ELR (cell line): ENCODE data around the gene CROCC2.
A peak's percentile ranks its signal among the peaks of the same experiment; 100 is the strongest.

Experiments used
- DNase-seq: peaks from one replicate; pipeline ENCODE4 v3.0.0-alpha.2; 2015; ENCODE audit warnings: low read depth

Gene CROCC2

GRCh38 chr2:240891492-240892340 is 14.4 kb upstream of the CROCC2 start:
- DNase-seq, result no peak

GRCh38 chr2:240892356-240892755 is 13.8 kb upstream of the CROCC2 start:
- no peak for DNase-seq

DNA sequence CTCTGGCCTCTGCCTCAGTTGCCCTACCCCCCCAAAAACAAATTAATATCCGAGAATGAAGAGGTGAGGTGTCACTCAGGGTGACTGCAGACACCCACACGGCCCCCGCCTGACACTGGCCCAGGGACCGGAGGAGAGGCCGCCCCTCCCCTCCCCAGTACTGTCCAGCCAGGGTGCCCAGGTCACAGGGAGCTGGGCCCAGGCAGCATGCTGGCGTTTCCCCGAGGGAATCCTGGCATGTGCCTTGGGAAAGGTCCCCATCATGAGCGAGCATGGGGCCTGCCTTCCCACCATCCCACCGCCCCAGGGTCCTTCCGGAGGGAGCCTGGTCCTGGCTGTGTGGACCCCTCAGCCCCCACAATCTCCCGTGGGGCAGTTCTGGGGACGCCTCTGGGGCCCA is 13.2 kb upstream of the CROCC2 start:
- no peak for DNase-seq

GRCh38 chr2:240893363-240893844 is 12.7 kb upstream of the CROCC2 start:
- peak; percentile 66 for DNase-seq

DNA sequence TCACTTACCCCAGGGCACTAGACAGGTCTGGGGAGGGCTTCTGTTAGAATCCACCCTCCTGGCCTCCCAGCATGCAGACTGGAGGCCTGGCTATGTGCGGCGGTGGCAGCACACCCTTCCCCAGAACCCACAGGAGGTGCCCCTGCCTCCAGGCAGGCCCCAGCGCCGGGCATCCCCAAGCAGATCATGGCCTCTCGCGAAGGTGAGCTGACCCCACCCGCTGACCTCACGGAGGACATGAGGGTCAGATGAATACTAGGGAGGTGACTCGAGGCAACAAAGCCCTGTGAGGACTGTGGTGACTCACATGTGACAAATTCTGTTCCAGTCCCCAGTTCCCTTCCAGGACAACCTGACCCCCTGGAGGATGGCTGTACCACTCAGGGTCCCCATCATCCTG is 12.1 kb upstream of the CROCC2 start:
- DNase-seq, result no peak

GRCh38 chr2:240894836-240895558 is 11.1 kb upstream of the CROCC2 start:
- DNase-seq, result no peak

GRCh38 chr2:240895656-240896388 is 10.3 kb upstream of the CROCC2 start, which contains the start of gene MAB21L4:
MAB21L4 (minus strand) TSS chr2:240896156; CDS start chr2:240895997, 159 bp downstream.
- DNase-seq, result no peak

DNA sequence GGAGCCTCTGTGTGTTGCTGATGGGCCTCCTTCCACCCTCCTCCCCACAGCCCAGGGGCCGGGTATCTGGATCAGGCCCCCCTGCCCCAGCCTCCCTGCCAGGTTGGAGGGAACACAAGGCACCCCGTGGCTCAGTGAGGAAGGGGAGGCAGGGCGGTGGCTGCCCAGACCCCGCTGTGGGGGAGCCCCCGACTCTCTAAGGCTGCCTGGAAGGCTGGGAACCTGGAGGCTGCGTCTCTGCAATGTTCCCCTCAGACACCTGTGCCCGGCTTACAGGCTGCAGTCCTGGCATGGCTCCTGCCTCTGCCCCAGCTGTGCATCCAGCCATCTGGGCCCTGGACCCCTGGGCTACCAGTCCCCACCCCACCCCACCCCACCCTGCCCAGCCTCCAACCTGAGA is 9.7 kb upstream of the CROCC2 start:
- no peak for DNase-seq

DNA sequence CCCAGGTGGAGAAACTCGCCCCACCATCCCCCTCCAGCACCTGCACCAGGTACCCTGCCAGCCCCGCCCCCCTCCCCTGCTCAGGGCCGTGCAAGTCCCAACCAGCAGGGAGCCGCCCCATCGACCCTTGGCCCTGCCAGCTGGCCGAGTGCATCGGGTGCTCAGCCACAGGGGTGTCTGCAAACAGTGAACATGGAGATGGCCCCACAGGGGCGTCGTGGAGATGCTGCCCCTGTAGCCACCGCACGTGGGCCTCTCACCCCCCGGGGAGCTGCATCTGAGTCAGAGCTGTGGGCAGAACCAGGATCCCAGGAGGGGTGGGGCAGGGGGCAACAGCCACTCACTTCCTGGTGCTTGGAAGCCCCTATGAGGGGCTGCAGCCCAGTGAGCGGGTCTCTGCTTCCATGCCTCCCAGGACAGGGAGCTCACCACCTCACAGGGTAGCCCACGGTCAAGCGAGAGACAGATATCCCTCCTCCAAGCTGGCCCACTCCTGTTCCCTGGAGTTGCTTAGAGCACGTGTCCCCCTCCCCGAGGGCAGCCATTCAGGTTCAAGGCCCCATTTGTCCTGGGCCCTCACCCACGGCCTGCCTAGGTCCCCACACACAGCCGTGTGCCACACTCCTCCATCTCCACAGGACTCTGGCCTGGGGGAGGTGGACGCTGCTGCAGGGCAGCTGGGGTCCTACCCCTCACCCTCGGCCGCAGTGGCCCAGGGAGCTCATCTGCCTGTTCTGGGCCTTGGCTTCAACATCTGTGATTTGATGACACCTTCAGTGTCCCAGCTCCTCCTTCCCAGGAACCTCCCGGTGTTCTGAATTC is 9.1 kb upstream of the CROCC2 start:
- no peak for DNase-seq

GRCh38 chr2:240898108-240898730 is 7.9 kb upstream of the CROCC2 start:
- no peak for DNase-seq

- no peak for DNase-seq
These were observed 7.2 kb upstream of the CROCC2 start for GRCh38 chr2:240898731-240899467.

- DNase-seq, result no peak
These were observed 6.7 kb upstream of the CROCC2 start for GRCh38 chr2:240899468-240899865.

- DNase-seq, result no peak
These were observed 5.8 kb upstream of the CROCC2 start for GRCh38 chr2:240900141-240900860.

GRCh38 chr2:240901986-240902614 is 4.0 kb upstream of the CROCC2 start:
- DNase-seq, result no peak

DNA sequence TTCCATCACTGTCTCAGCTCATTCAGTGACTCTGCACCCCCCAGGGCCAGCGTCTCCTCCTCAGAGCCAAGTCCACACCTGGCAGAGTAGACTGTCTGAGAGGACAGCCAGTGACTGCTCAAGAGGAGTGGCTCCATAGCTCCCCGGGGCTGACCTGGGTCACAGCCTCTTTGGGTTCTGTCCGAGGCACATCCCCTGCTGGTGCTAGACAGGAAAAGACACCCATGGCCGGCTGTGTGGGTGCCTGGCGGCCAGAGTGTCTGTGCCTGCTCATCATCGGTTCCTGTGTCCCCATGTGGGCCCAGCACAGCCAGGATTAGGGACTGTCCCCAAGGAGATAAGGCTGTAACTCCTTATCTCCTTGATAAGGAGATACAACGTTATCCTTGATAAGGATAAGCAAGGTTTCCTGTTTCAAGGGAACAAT is 3.5 kb upstream of the CROCC2 start:
- no peak for DNase-seq

GRCh38 chr2:240903191-240904060 is 2.7 kb upstream of the CROCC2 start:
- DNase-seq, result no peak

DNA sequence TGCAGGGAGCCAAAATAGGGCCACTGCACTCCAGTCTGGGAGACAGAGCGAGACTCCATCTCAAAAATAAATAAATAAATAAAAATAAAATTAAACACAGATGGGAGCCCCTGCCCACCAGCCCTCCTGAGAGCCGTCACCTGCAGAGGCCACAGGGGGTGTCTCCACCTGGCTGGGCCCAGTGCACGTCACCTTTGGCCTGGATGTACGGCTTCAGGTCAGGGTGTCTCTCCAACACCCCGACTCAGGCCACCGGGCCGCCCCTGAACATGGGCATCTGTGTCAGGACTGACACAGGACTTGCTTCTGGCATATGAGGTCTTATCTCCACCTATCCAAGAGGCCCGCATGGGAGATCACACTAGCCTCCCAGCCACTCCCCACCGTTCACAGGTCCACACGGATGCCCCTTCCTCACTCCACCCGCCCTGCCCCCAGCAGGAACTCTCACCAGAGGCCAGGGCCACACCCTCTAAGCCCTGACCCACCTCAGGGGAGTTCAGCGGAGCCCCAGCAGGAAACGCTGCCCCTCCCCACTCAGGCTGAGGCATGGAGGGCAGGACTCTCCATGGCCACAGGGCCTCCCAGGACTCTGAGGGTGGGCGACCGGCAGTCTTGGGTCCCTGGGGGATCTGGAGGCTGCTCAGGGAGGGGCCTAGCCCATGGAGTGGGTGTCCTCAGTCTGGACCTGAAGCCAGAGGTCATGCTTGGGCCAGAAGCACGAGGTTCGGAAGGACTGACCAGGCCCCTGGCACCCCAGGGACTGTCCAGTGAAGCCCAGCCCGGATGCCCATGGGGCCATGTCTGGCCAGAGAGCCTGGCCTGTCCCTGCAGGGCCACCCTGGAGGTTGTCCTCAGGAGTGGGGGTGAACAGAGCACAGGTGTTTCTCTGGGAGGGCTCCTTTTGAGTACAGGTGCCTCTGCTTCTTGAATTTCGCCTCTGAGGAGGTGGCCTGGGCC is 1.6 kb upstream of the CROCC2 start:
- DNase-seq, result no peak
